Measurements from ENCODE around the gene FAM32A. TPM values are rescaled to one million over a fixed set of nuclear protein-coding genes. Genes with fewer than 3 reads are reported as not detected.

FAM32A gene
- total RNA-seq, 4 donors from 2014 or later, result 73.0 to 106 (median 88.6) TPM

DNA sequence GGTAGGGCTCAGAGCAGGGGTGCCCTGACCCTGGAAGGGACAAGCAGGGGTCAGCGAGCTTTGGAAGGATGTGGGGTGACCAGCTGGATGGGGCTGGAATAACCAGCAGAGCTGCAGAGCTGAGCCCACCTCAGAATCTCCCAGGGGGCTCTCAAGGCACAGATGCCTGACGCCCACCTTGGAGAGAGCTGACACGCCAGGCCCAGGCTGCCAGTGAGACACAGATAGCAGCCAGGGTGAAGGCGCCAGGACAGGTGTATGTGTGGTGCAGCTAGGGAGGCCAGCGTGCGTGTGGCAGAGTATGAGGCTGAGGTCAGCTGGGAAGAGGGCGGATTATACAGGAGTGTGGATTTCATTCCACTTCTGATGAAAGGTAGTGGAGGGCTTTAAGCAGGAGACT is 21.4 kb downstream of the FAM32A start:
- no peaks in the 10 kb centered on the region for H3K9me3 ChIP-seq
- H3K27me3 ChIP-seq, result no peaks in the 10 kb centered on the region
- H3K36me3 ChIP-seq, result peaks cover 0 to 25% (median 8%) of the 10 kb centered on the region in 4 donors
- DNase-seq, result no peak
- no peak overlapping the region for H3K27ac ChIP-seq
- TF ChIP-seq, protein P1, sequence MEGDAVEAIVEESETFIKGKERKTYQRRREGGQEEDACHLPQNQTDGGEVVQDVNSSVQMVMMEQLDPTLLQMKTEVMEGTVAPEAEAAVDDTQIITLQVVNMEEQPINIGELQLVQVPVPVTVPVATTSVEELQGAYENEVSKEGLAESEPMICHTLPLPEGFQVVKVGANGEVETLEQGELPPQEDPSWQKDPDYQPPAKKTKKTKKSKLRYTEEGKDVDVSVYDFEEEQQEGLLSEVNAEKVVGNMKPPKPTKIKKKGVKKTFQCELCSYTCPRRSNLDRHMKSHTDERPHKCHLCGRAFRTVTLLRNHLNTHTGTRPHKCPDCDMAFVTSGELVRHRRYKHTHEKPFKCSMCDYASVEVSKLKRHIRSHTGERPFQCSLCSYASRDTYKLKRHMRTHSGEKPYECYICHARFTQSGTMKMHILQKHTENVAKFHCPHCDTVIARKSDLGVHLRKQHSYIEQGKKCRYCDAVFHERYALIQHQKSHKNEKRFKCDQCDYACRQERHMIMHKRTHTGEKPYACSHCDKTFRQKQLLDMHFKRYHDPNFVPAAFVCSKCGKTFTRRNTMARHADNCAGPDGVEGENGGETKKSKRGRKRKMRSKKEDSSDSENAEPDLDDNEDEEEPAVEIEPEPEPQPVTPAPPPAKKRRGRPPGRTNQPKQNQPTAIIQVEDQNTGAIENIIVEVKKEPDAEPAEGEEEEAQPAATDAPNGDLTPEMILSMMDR (IDR thresholded peaks at IDR 0.05), result no peak
- no peak for TF ChIP-seq POLR2AphosphoS5 (IDR thresholded peaks at IDR 0.05)
- no peak for TF ChIP-seq POLR2A (IDR thresholded peaks at IDR 0.05)
- TF ChIP-seq EP300 (IDR thresholded peaks at IDR 0.05; ENCODE audit: low read depth), result no peak
- intact Hi-C loops (cut with DNase I; ENCODE audit: low total_unique reads) (no loop called here), in situ Hi-C loops (cut with MboI; ENCODE audit: low pct_ligation_motif_present in 1 of 4, low pct_unique_long_range_greater_than_20kb in 1 of 4, low sequenced_read_pairs in 3 of 4) (no loop called here)
- H3K4me1 ChIP-seq, result no peaks in the 10 kb centered on the region
- no peak overlapping the region for H3K4me3 ChIP-seq
- WGBS, 2 donors (ENCODE audit: low coverage in 1 of 2), result 91 to 93% methylated on average over 3 to 7 of the region's 7 CpGs

DNA sequence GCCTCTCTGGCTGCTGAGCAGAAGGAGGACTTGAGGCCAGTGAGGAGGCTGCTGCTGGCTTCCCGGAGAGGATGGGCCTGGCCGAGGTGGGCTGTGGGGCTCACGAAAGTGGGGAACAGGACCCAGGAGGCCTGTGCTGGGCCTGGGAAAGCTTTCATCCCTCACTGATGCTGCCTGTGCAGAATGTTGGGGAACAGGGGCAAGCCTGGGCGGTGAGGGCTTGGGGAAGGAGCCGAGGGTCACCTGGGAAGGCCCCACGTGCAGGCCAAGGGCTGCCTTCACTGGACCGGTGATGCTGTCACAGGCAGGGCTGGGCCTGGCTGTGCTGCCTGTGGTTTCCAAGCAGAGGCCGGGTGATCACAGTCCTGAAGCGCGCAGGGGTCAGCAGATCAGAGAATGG is 21.9 kb downstream of the FAM32A start:
- TF ChIP-seq EP300 (IDR thresholded peaks at IDR 0.05; ENCODE audit: low read depth) (no peak), POLR2A (IDR thresholded peaks at IDR 0.05) (no peak), POLR2AphosphoS5 (IDR thresholded peaks at IDR 0.05) (no peak)
- TF ChIP-seq, protein P1 (IDR thresholded peaks at IDR 0.05), result no peak
- 95 to 96% methylated on average over 5 to 10 of the region's 10 CpGs for WGBS, 2 donors (ENCODE audit: low coverage in 1 of 2)
- H3K4me1 ChIP-seq, result no peaks in the 10 kb centered on the region
- in situ Hi-C loops (cut with MboI; ENCODE audit: low pct_ligation_motif_present in 1 of 4, low pct_unique_long_range_greater_than_20kb in 1 of 4, low sequenced_read_pairs in 3 of 4) (no loop called here), intact Hi-C loops (cut with DNase I; ENCODE audit: low total_unique reads) (no loop called here)
- H3K4me3 ChIP-seq, result no peak overlapping the region
- no peaks in the 10 kb centered on the region for H3K9me3 ChIP-seq
- DNase-seq, result no peak
- H3K27me3 ChIP-seq, result no peaks in the 10 kb centered on the region
- H3K36me3 ChIP-seq, result peaks cover 0 to 25% (median 8%) of the 10 kb centered on the region in 4 donors
- no peak overlapping the region for H3K27ac ChIP-seq

DNA sequence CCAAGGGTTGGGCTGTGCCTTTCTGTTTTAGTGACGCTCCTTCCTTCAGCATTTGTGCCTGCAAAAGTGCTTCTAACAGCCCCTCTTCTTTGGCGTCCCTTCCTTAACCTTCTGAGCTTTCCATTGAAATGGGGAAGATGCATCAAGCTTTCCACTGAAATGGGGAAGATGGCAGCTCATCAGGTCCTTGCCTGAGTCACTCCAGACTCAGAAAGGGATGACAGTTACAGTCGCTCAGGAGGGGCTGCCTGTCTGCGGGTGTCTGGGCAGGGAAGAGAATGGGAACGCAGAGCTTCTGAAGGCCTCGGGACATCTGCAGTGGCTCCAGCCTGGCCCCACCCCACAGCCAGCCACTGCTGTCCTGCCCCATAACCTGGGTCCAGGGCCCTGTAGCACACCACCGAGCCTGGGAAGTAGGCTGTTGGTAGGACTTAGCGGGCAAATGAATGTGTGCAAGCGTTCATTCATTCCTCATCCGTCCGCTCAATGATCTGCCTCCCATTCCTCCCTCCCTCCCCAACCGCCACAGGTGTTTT is 22.3 kb downstream of the FAM32A start:
- Histone ChIP-seq H3K4me1 (no peaks in the 10 kb centered on the region), H3K36me3 (peaks cover 0 to 25% (median 9%) of the 10 kb centered on the region in 4 donors), H3K4me3 (no peak overlapping the region), H3K27ac (no peak overlapping the region), H3K27me3 (no peaks in the 10 kb centered on the region), H3K9me3 (no peaks in the 10 kb centered on the region)
- 76 to 89% methylated on average over 2 to 12 of the region's 12 CpGs for WGBS, 2 donors (ENCODE audit: low coverage in 1 of 2)
- intact Hi-C loops (cut with DNase I; ENCODE audit: low total_unique reads) (no loop called here), in situ Hi-C loops (cut with MboI; ENCODE audit: low pct_ligation_motif_present in 1 of 4, low pct_unique_long_range_greater_than_20kb in 1 of 4, low sequenced_read_pairs in 3 of 4) (no loop called here)
- no peak for TF ChIP-seq POLR2AphosphoS5 (IDR thresholded peaks at IDR 0.05)
- TF ChIP-seq, protein P1 (IDR thresholded peaks at IDR 0.05), result no peak
- TF ChIP-seq POLR2A (IDR thresholded peaks at IDR 0.05), result no peak
- no peak for TF ChIP-seq EP300 (IDR thresholded peaks at IDR 0.05; ENCODE audit: low read depth)
- no peak for DNase-seq

DNA sequence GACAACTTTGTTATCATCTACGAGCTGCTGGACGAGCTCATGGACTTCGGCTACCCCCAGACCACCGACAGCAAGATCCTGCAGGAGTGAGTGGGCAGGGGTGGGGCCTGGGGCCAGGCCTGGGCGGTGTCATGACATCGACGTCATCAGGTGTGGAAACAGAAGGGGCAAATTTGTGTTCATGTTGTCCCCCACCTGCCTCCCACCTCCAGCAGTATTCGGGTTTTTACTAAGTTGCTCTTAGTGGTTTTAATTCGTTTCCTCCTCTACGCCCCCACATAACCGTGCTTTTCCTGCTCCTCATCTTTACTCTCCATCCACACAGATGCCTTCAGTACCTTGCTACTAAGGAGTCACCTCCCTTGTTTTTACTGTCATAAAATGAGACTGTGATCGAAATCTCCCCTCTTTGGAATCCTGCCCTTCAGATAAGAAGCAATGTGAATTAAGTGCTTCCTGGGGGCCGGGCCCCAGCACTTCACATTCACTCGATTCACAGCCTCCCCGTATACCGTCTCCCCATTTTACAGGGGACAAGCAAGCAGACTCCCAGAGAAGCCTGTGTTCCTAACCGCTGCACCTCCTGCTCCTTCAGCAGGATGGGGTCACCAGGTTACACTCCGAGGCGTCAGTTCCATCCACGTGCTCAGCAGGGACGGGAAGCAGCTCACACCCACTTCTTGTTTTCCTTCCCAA is 23.0 kb downstream of the FAM32A start:
- no peak for DNase-seq
- no peak overlapping the region for H3K4me3 ChIP-seq
- intact Hi-C loops (cut with DNase I; ENCODE audit: low total_unique reads) (no loop called here), in situ Hi-C loops (cut with MboI; ENCODE audit: low pct_ligation_motif_present in 1 of 4, low pct_unique_long_range_greater_than_20kb in 1 of 4, low sequenced_read_pairs in 3 of 4) (no loop called here)
- 54 to 90% methylated on average over 7 to 21 of the region's 21 CpGs for WGBS, 2 donors (ENCODE audit: low coverage in 1 of 2)
- H3K9me3 ChIP-seq, result no peaks in the 10 kb centered on the region
- no peaks in the 10 kb centered on the region for H3K4me1 ChIP-seq
- H3K27me3 ChIP-seq, result no peaks in the 10 kb centered on the region
- H3K27ac ChIP-seq, result no peak overlapping the region
- peaks cover 0 to 24% (median 9%) of the 10 kb centered on the region in 4 donors for H3K36me3 ChIP-seq
- TF ChIP-seq, protein P1 (IDR thresholded peaks at IDR 0.05), result no peak
- TF ChIP-seq EP300 (IDR thresholded peaks at IDR 0.05; ENCODE audit: low read depth), result no peak

Measured in transverse colon (tissue), 4 donors.